H9 (cell line): Measurements from ENCODE around the gene ABHD17B. TPM values are rescaled to one million over a fixed set of nuclear protein-coding genes. Genes with fewer than 3 reads are reported as not detected.

Experiments
- DNase-seq: peaks from one replicate; pipeline ENCODE4 v3.0.0-alpha.2; 2017
- H2AFZ ChIP-seq: one replicate; pipeline ENCODE4 v1.6.1; 2013; ENCODE audit warnings: mild to moderate bottlenecking, low read length, control low read depth, moderate library complexity
- H2AK5ac ChIP-seq: 2 replicates; pipeline ENCODE4 v1.6.1; 2013; ENCODE audit warnings: low read length, control low read depth, mixed read lengths; ENCODE audit not compliant: insufficient read length
- H2BK120ac ChIP-seq: one replicate; pipeline ENCODE4 v1.6.1; 2013; ENCODE audit warnings: low read depth, mild to moderate bottlenecking, low read length, control low read depth, inconsistent platforms; ENCODE audit not compliant: poor library complexity, severe bottlenecking
- H2BK12ac ChIP-seq: 2 replicates; pipeline ENCODE4 v1.6.1; 2013; ENCODE audit warnings: low read length, control low read depth, mixed read lengths, low read depth; ENCODE audit not compliant: insufficient read length
- H2BK15ac ChIP-seq: 2 replicates; pipeline ENCODE4 v1.6.1; 2013; ENCODE audit warnings: low read depth, low read length, control low read depth
- H2BK20ac ChIP-seq: one replicate; pipeline ENCODE4 v1.6.1; 2013; ENCODE audit warnings: low read depth, mild to moderate bottlenecking, low read length, control low read depth, inconsistent platforms; ENCODE audit not compliant: poor library complexity, severe bottlenecking
- H2BK5ac ChIP-seq: 2 replicates; pipeline ENCODE4 v1.6.1; 2013; ENCODE audit warnings: low read length, control low read depth, mixed read lengths; ENCODE audit not compliant: insufficient read length
- H3K14ac ChIP-seq: 2 replicates; pipeline ENCODE4 v1.6.1; 2013; ENCODE audit warnings: low read length, control low read depth; ENCODE audit not compliant: insufficient read depth
- H3K18ac ChIP-seq: 2 replicates; pipeline ENCODE4 v1.6.1; 2013; ENCODE audit warnings: low read depth, mild to moderate bottlenecking, mixed read lengths, low read length, control low read depth; ENCODE audit not compliant: insufficient read length
- H3K23ac ChIP-seq: 2 replicates; pipeline ENCODE4 v1.6.1; 2013; ENCODE audit warnings: low read length, control low read depth, mixed read lengths, low read depth; ENCODE audit not compliant: insufficient read length
- H3K23me2 ChIP-seq: 2 replicates; pipeline ENCODE4 v1.6.1; 2013; ENCODE audit warnings: low read depth, mild to moderate bottlenecking, mixed read lengths, low read length, control low read depth; ENCODE audit not compliant: insufficient read length, poor library complexity, severe bottlenecking
- H3K27ac ChIP-seq: 2 replicates; pipeline ENCODE4 v1.5.1; 2013; ENCODE audit warnings: low read length, control low read depth, mixed read lengths, low read depth; ENCODE audit not compliant: insufficient read length
- H3K27me3 ChIP-seq: 2 replicates; pipeline ENCODE4 v1.6.1; 2013; ENCODE audit warnings: low read length, control low read depth, inconsistent platforms; ENCODE audit not compliant: insufficient read depth
- H3K4ac ChIP-seq: 2 replicates; pipeline ENCODE4 v1.6.1; 2013; ENCODE audit warnings: low read depth, mild to moderate bottlenecking, control low read depth, inconsistent platforms, low read length, moderate library complexity
- H3K4me1 ChIP-seq: 2 replicates; pipeline ENCODE4 v1.6.1; 2013; ENCODE audit warnings: low read length, control low read depth, inconsistent platforms; ENCODE audit not compliant: insufficient read depth
- H3K4me2 ChIP-seq: 2 replicates; pipeline ENCODE4 v1.6.1; 2013; ENCODE audit warnings: low read length, control low read depth, mixed read lengths; ENCODE audit not compliant: insufficient read length, insufficient read depth
- H3K56ac ChIP-seq: 2 replicates; pipeline ENCODE4 v1.6.1; 2013; ENCODE audit warnings: low read depth, mild to moderate bottlenecking, mixed read lengths, low read length, control low read depth; ENCODE audit not compliant: insufficient read length
- H3K79me1 ChIP-seq: 2 replicates; pipeline ENCODE4 v1.6.1; 2013; ENCODE audit warnings: low read depth, mild to moderate bottlenecking, moderate library complexity, low read length, control low read depth, inconsistent platforms; ENCODE audit not compliant: insufficient read depth, poor library complexity, severe bottlenecking
- H3K79me2 ChIP-seq: 2 replicates; pipeline ENCODE4 v1.6.1; 2013; ENCODE audit warnings: low read length, control low read depth, inconsistent platforms; ENCODE audit not compliant: insufficient read depth
- H3K9ac ChIP-seq: 2 replicates; pipeline ENCODE4 v1.6.1; 2013; ENCODE audit warnings: low read length, control low read depth, mixed read lengths; ENCODE audit not compliant: insufficient read length; ENCODE audit errors: extremely low read depth
- H3K9me3 ChIP-seq: one replicate; pipeline ENCODE4 v1.6.1; 2013; ENCODE audit warnings: low read depth, low read length, inconsistent platforms; ENCODE audit not compliant: control insufficient read depth
- H3T11ph ChIP-seq: one replicate; pipeline ENCODE4 v1.6.1; 2013; ENCODE audit warnings: mild to moderate bottlenecking, low read length, control low read depth, inconsistent platforms
- H4K20me1 ChIP-seq: one replicate; pipeline ENCODE4 v1.6.1; 2013; ENCODE audit not compliant: control insufficient read depth, insufficient read length, insufficient read depth
- H4K5ac ChIP-seq: 2 replicates; pipeline ENCODE4 v1.6.1; 2013; ENCODE audit warnings: low read depth, mild to moderate bottlenecking, mixed read lengths, low read length, control low read depth; ENCODE audit not compliant: insufficient read length
- H4K8ac ChIP-seq: replicated peaks from 2 replicates; pipeline ENCODE4 v1.6.1; 2013; ENCODE audit warnings: low read length, control low read depth, mixed read lengths, low read depth; ENCODE audit not compliant: insufficient read length
- H4K91ac ChIP-seq: 2 replicates; pipeline ENCODE4 v1.6.1; 2013; ENCODE audit warnings: low read depth, mild to moderate bottlenecking, moderate library complexity, mixed read lengths, low read length, control low read depth; ENCODE audit not compliant: insufficient read length
- H3K27ac Mint-ChIP-seq, 3 experiments: 2 replicates in 2 of 3; 3 replicates in 1 of 3; pipeline ENCODE4 v1.8.0; 2020 to 2021; ENCODE audit warnings: mixed read lengths in 3 of 3, mild to moderate bottlenecking in 1 of 3, moderate library complexity in 1 of 3
- H3K27me3 Mint-ChIP-seq: 2 replicates; pipeline ENCODE4 v1.8.0; 2021; ENCODE audit warnings: low read depth, mild to moderate bottlenecking, moderate library complexity, mixed read lengths
- H3K36me3 Mint-ChIP-seq, 3 experiments: 2 replicates in 2 of 3; 3 replicates in 1 of 3; pipeline ENCODE4 v1.8.0; 2020 to 2021; ENCODE audit warnings: low read depth in 3 of 3, mixed read lengths in 3 of 3; ENCODE audit not compliant: insufficient read depth in 1 of 3
- H3K4me1 Mint-ChIP-seq, 2 experiments: 2 replicates each; pipeline ENCODE4 v1.8.0; 2020; ENCODE audit warnings: mixed read lengths in 2 of 2
- H3K4me3 Mint-ChIP-seq, 2 experiments: 2 replicates in 1 of 2; 3 replicates in 1 of 2; pipeline ENCODE4 v1.8.0; 2020 to 2021; ENCODE audit warnings: mild to moderate bottlenecking in 2 of 2, mixed read lengths in 2 of 2, moderate library complexity in 1 of 2
- H3K9me3 Mint-ChIP-seq, 2 experiments: 2 replicates in 1 of 2; 3 replicates in 1 of 2; pipeline ENCODE4 v1.8.0; 2020; ENCODE audit warnings: mild to moderate bottlenecking in 2 of 2, mixed read lengths in 2 of 2, moderate library complexity in 1 of 2
- CTCF ChIP-seq: fragments of 200-600 bp; sonication (generic); conservative IDR thresholded peaks from 3 replicates; pipeline ENCODE4 v1.8.0; 2021; ENCODE audit warnings: antibody characterized with exemption, mild to moderate bottlenecking
- WGBS: extraction: QIAGEN DNeasy Blood & Tissue Kit; methylation state at CpG from one replicate; pipeline ENCODE4 v1.1.7; 2013; ENCODE audit warnings: missing lambda C conversion rate, low lambda C conversion rate, mixed read lengths; ENCODE audit not compliant: insufficient read length; ENCODE audit errors: extremely low coverage; 5-methylcytosine and 5-hydroxymethylcytosine counted together
- total RNA-seq: library from RNA; stranded (reverse); gene quantifications from 2 replicates; pipeline ENCODE4 v1.2.1, GENCODE V29; 2021

The ABHD17B gene
- total RNA-seq, 1 experiment from 2014 or later: 67.6 TPM

GRCh38 chr9:71918419-71918818, 7.4 kb upstream of the ABHD17B start:
- no peak overlapping the region for H3K23ac ChIP-seq
- peaks cover 30% of the 10 kb centered on the region; the same call in 1 of the 2 replicates for H3K79me2 ChIP-seq
- H4K5ac ChIP-seq: no peak overlapping the region
- H3K9ac ChIP-seq: no peak overlapping the region
- peaks cover 11% of the 10 kb centered on the region for H3K9me3 ChIP-seq
- H3K14ac ChIP-seq: no peak overlapping the region
- H3K27me3 Mint-ChIP-seq: no peaks in the 10 kb centered on the region
- no peak overlapping the region for H3K4me2 ChIP-seq
- no peak overlapping the region for H4K91ac ChIP-seq
- H3K4ac ChIP-seq: no peak overlapping the region
- H3K36me3 Mint-ChIP-seq: peaks cover 38 to 45% (median 38%) of the 10 kb centered on the region in 3 experiments
- H2BK12ac ChIP-seq: no peak overlapping the region
- H2AFZ ChIP-seq: no peak overlapping the region
- no CpG with 5 or more reads among the region's 5 CpGs for WGBS
- no peak overlapping the region for H3T11ph ChIP-seq
- H2BK20ac ChIP-seq: no peak overlapping the region
- no peaks in the 10 kb centered on the region for H4K20me1 ChIP-seq
- H3K9me3 Mint-ChIP-seq: peaks cover 29 to 34% of the 10 kb centered on the region in 2 experiments
- no peak for DNase-seq
- H3K27ac Mint-ChIP-seq: peak overlapping the region in 2 of 3 experiments; percentile 49; a peak in 1 of 7 replicates
- H3K4me3 Mint-ChIP-seq: no peak overlapping the region
- H3K56ac ChIP-seq: no peak overlapping the region
- TF ChIP-seq CTCF: no peak
- H2BK15ac ChIP-seq: 0 out of 2 replicates have a peak overlapping the region, but pooled peaks have one; percentile 77
- H4K8ac ChIP-seq: no peak overlapping the region
- no peaks in the 10 kb centered on the region for H3K79me1 ChIP-seq
- no peaks in the 10 kb centered on the region for H3K23me2 ChIP-seq
- no peak overlapping the region for H2AK5ac ChIP-seq
- no peak overlapping the region for H2BK5ac ChIP-seq
- H2BK120ac ChIP-seq: no peak overlapping the region
- H3K27me3 ChIP-seq: no peaks in the 10 kb centered on the region
- H3K4me1 ChIP-seq: peaks cover 4% of the 10 kb centered on the region; the same call in 1 of the 2 replicates
- no peak overlapping the region for H3K18ac ChIP-seq
- H3K4me1 Mint-ChIP-seq: peaks cover 47 to 61% of the 10 kb centered on the region in 2 experiments
- H3K27ac ChIP-seq: no peak overlapping the region
